Iris pigment epithelial cell (primary cell): ENCODE results near the gene GRIFIN.

ENCODE experiments used
- DNase-seq: peaks from one replicate; pipeline ENCODE4 v3.0.0-alpha.2; 2011; ENCODE audit warnings: low read depth

Gene GRIFIN, protein sequence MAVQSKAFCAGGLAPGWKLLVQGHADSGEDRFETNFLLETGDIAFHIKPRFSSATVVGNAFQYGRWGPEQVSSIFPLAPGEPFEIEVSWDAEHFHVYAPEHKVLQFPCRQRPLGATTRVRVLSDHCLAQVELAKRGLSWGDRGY

DNA sequence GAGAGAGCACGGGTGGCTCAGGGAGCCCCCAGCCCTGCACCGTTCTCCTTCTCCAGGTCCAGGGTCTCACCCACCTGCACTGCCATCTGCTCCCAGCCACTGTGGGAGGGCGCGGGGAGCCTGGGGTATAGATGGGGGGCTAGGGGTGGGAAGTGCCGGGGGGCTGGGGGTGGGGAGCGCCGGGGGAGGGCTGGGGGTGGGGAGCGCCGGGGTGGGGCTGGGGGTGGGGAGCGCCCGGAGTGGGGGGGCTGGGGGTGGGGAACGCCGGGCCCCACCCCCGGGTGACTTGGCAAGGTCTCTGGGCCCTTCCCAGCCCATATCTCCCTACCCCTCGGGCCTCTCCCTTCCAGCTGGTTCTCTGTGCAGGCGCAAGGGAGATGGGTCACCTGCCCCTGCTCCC lies at the start of gene GRIFIN:
Gene GRIFIN (minus strand): TSS at position 101 of the 400 bp plus-strand sequence. CDS start 15 bp downstream, at position 86.
- DNase-seq, result no peak

- DNase-seq, result no peak
Observed at GRCh38 chr7:2524808-2525657, 48.8 kb upstream of the GRIFIN start.

DNA sequence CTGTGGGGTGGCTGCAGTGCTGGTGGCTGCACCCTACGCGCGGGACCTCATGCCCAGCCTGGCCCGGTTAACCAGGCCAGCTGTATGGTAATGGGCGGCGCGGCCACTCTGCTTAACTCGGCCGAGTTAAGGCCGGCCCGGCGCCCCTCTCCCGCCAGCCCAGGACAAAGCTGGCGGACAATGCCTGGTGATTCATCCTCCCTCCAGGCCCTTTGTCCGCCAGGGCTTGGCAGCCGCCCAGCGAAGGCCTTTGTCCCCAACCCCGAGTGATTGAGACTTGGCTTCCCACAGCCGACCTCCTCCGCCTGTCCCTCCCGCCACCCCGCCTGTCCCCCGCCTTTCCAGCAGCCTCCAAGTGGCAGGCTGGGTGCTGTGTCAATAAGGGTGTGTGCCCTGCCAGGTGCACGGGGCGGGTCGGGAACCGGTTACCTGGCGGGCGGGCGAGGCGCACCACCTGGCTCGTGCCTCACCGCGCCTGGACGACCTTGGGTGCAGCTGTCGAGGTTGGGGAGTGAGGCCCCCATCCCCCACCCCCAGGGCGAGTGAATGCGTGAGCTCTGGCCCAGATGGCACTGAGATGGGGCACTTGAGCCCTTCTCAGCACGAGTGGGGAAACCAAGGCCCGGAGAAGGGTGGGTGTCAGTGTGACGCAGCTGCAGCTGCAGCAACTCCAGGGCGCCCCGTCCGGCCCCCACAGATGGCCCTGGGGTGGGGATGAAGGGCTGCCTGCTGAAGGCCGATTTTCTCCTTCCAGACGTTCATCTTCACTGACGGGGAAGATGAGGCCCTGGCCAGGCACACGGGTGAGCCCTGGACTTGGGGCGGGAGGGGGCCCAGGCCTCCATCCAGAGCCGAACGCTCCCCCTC lies 48.0 kb upstream of the GRIFIN start:
- peak; percentile 47 for DNase-seq

DNA sequence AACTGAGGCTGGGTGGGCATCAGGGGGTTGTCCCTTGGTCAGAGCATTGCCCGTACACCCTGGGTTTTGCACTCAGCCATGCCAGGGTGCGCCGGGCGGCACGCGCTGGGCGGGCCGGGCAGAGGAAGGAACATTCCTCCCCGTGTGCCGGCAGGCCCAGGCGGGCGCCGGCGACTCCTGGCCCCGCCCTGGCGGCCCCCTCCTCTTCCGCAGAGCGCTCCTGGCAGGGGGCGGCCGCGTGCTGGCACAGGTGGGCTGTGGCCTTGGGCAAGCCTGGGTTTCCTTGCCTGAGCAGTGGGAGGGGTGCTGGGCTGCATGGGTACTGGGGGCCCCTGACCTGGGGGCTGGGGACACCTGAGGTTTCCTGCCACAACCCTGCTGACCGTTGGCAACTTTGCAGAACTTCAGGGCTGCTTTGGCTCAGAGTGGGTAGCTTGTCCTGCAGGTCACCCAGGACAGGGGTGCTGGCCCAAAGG lies 47.3 kb upstream of the GRIFIN start:
- no peak for DNase-seq

DNA sequence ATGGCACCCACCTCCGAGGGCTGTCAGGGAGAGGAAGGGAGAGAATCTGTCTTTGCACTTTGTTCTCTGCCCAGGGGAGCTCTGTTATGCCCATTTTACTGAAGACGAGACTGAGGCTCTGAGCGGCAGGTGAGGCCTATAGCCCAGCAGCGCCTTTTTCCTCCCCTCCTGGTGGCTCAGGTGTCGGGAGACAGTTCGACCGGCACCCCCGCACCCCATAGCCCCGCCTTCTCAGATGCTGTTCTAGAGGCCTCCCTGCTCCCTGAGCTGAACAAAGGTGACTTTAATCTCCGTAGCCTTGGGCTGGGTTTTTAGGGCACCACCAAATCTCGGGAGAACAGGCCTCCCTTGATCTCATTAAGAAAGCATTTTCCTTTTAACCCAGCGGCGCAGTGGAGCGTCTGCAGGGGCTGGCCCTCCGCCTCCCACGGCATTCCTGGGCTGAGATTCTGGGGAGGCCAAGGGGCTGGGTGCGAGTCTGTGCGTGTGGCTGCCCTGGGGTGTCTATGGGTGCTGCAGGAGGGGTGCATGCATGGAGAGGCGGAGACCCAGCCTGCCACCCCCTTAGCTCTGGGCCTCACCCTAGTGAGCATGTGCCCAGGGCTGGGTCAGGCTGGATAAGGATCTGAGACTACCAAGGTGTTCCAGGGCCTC lies 46.7 kb upstream of the GRIFIN start:
- peak; percentile 74 for DNase-seq

DNA sequence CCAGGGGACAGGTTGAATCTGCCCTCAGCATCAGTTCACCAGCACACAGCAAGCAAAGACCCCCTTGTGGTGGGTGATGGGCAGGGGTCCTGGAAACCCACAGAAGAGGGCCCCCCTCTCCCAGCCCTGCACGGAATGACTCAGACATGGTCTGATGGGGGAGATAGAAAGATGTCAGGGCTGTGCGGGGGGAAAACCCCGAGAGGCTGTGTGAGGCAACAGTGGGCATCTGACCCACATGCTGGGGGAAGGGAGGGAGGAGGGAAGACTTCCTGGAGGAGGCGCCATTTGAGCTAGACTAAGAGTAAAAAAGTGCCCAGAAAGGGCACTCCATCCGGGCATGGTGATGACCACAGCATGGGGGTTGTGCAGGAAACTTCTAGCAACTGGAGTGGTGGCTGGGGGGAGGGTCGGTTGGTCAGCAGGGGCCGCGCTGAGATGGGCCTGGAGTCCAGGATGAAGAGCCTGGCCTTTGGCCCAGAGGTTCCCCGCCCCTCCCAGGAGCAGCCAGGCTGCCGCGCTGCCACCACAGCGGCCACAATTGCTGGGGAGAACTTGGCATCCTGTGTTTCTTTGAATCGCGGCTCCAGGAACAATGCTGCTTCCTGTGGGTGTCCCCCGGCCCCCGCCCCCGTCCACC lies 45.9 kb upstream of the GRIFIN start:
- DNase-seq, result no peak

GRCh38 chr7:2521341-2521745 lies 45.1 kb upstream of the GRIFIN start:
- DNase-seq, result no peak

DNA sequence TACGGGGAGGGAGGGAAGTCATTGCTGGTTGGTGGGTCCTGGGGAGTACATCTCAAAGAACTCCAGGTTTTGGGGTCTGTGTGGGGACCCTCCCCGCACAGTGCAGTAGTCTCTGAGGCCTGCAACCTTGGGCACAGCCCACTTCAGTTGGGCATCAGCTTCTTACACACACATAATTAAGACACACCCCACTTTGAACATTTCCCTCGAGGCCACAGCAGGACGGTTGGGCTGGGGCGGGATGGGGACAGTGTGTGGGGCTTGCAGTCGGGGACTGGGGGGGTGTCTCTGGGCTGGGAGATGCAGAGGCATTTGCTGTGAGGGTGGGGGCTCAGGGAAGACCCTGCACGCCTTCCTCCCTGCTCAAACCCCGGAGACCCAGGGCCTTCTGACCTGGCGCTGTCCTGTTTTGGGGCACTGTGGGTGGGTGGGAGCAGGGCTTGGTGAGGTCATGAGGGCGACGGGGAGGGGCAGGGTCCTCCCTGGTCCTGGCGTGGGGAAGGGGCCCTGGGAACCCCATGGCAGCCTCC lies 44.6 kb upstream of the GRIFIN start:
- no peak for DNase-seq

DNA sequence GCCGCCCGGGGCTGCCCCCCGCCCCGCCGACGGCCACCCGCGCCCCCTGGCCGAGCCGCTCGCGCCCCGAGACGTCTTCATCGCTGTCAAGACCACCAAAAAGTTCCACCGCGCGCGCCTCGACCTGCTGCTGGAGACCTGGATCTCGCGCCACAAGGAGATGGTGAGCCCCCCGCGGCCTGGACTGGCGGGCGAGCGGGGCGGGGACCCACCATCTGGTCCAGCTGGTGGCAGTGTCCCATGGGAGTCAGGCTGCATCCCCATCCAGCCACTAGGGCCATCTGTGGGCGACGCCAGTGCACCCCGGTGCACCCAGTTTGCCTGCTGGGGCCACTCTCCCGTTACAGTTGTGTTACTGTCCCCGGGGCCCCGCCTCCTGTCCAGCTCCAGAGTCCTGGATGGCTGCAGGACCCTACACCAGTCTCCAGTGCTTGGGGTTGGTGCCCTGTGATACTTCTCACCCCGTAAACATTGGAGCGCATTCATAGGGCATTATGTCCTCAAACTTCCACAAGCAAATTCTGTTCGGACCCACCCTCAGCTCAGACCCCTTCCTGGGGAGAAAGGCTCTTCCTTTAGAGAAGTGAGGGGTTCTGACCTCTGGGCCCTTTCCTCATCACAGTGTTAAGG lies 44.0 kb upstream of the GRIFIN start:
- DNase-seq, result no peak

GRCh38 chr7:2519119-2519930 lies 43.1 kb upstream of the GRIFIN start, which contains the start of gene LFNG:
Gene LFNG (plus strand): TSS chr7:2519774. CDS start chr7:2519862, 88 bp downstream.
- DNase-seq, result peak; percentile 84

DNA sequence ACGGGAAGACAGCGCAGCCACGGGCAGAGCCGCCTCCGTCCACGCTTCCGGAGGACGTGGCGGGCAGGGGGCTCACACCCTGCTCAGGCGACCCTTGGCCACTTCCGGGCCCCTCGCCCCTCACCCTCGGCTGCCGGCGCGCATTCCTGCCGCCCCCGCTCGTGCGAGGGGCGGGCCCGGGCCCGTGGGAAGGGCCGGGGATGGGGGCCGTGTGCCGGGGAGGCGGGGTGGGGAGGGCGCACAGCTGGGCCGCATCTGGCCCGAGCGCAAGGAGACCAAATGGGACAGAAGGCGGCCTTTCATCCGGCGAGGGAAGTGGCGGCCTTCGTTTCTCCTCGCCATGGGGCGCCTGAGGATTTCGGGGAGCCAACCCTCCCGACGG lies 42.5 kb upstream of the GRIFIN start:
- DNase-seq, result no peak

DNA sequence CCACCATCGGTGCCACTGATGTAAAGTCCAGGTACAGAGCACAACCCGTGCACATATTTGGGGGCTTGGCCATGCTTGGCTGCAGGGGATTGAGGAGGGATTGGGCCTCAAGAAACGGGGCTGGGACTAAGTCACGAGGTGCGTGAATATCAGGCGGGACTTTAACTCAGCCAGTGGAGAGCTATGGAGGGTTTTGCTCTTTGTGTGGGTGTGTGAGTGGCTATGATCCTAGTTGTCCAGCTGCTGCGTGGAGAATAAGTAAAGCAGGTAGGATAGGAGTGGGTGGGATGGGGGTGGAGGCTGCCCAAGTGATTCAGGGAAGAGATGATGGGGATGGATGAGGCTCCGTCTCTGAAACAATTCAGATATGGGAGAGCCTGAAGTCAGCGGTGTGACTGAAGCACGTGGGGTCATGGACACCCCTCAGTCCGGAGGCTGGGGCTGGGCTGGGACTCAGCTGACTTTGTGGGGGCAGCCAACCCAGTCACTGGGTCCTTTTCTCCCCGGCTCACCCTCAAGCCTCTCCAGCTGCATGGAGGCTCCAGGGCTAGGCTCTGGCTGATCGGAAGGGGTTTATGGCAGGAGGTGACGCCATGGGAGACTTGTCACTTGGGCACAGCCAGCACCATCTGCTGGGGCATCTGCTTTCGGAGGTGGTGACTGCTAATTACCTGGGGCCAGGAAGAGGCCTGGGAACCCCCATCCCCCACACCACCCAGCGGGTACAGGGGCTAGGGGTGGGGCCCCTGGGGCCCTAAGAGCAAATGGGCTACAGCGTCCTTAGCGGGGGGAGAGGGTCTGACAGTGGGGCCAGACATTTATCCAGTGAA lies 41.7 kb upstream of the GRIFIN start:
- DNase-seq, result peak; percentile 49

DNA sequence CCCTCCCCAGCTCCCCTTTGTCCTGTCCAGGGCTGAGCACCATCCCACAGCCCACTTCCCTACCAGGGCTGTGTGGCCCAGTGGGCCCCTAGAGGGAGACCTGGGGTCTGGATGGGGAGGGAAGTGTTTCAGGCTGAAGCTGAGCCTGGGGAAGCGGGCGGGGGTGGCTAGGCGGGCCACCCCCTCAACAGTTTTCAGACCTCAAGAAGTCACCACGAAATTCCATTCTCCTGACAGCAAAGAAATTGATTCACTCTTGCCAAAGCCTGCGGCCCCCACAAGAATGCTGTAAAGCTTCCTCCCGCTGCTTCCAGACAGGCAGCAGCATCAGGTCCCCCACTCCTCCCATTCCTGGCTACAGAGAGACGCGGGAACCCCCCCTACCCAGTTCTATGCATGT lies 40.8 kb upstream of the GRIFIN start:
- DNase-seq, result peak; percentile 95

- DNase-seq, result no peak
Observed at GRCh38 chr7:2516194-2516555, 40.0 kb upstream of the GRIFIN start.

GRCh38 chr7:2515424-2516193 lies 39.4 kb upstream of the GRIFIN start:
- no peak for DNase-seq

DNA sequence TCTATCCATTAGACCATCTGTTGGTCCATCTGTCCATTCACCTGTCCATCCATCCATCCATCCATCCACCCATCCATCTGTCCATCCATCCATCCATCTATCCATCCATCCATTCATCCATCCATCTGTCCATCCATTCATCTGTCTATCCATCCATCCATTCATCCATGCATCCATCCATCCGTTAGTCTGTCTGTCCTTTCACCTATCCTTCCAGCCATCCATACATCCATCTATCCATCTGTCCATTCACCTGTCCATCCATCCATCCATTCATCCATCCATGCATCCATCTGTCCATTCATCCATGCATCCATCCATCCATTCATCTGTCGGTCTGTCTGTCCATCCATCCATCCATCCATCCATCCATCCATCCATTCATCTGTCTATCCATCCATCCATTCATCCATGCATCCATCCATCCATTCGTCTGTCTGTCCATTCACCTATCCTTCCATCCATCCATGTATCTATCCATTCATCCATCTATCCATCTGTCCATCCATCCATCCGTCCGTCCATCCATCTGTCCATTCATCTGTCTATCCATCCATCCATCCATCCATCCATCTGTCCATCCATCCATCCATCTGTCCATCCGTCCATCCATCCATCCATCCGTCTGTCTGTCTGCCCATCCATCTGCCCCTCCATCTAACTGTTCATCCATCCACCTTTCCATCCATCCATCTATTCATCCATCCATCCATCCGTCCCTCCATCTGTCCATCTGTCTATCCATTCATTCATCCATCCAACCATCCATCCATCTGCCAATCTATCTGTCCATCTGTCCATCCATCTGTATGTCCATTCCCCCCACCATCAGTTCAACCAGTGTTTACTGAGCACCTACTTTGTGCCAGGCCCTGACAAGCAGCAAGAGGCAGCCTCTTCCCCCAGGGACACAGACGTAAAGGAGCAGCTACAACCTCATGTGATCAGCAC lies 38.5 kb upstream of the GRIFIN start:
- no peak for DNase-seq

DNA sequence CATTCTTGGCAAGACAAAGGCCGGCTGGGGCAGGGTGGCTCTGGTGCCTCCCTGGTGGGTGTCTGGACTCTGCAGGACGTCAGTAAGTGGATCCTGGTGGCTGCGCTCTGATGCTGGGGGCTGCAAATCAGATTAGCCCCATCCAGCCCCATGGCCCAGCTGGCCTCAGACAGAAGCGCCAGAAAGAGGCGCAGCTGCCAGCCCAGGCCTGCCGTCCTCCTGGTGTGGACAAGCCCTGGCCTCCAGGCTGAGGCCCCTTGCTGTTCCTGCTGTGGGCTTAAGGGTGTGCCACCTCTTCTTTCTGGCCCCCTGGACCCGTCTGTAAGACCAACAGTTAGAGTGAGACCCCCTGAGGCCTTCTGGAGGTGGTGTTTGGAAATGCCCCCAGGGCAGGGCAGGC lies 37.5 kb upstream of the GRIFIN start:
- no peak for DNase-seq
